Measurements from ENCODE around the gene ATAD2B.

Gene ATAD2B

GRCh38 chr2:23836505-23836904 is 90.4 kb downstream of the ATAD2B start:
- no peak for DNase-seq

- DNase-seq = no peak
Measured at GRCh38 chr2:23835988-23836387, 90.9 kb downstream of the ATAD2B start.

DNA sequence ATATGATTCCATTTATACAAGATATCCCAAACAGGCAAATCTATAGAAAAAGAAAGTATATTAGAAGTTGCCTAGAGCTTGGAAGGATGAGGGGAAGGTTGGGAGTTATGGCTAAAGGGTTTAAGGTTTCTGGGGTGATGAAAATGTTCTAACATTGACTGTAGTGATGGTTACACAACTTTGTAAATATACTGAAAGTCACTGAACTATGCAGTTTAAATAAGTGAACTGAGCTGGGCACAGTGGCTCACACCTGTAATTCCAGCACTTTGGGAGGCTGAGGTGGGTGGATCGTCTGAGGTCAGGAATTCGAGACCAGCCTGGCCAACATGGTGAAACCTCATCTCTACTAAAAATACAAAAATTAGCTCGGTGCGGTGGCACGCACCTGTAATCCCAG is 91.5 kb downstream of the ATAD2B start:
- no peak for DNase-seq

DNA sequence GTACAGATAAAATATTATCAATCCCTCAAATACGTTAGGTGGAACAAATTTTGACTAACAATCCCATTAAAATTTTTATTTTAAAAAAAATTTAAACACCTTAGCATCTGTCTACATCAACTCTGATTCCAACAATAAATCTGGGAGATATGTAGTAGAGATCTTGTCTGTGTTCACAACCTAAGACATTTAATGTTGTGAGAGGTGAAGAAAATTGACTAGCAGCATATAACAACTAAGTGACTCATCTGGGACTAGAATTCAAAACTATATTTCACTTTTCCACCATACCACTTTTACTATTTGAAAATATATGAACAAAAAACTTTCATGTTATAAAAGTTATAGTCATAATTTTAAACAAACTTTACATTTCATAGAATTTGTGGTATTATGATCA is 97.9 kb downstream of the ATAD2B start:
- peak; percentile 17 for DNase-seq

GRCh38 chr2:23828256-23828980 is 98.5 kb downstream of the ATAD2B start:
- DNase-seq = no peak

DNA sequence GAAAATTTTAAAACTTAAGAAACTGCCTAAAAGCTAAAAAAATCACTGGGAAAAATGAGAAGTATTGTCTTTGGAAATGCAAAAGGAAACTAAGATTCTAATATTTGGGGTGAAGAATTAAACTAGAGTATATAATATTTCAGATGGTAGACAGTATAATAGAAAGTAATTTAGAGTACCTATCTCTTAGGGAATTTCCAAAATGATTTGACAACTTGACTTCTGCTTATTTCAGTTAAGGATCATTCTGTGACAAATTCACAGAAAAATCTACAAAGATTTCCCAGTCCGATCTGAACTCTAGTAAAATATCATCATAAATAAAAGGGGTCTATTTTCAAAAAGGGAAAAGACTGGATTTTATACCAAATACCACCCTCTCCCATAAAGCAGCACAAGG is 99.6 kb downstream of the ATAD2B start:
- no peak for DNase-seq

GRCh38 chr2:23826771-23827170 is 100.2 kb downstream of the ATAD2B start:
- DNase-seq = no peak

DNA sequence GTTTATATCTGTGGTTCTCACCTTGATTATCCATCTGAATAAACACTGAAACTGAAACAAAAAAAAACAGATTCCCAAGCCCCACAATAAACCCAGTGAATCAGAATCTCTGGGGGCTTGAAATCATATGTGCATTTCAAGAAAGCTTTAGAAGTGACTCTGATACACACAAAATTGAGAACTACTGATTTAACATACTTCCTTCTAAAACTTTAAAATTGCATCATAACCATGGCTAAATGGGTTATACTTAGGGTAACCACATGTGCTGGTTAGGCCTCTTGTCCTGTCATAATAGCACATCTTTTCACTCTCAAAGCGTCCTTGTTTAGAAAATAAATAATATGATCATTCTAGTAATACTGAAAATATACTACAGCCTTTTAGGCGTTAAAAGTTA is 100.9 kb downstream of the ATAD2B start:
- no peak for DNase-seq

GRCh38 chr2:23824777-23825212 is 102.1 kb downstream of the ATAD2B start:
- peak; percentile 30 for DNase-seq

GRCh38 chr2:23823863-23824262 is 103.1 kb downstream of the ATAD2B start:
- no peak for DNase-seq

DNA sequence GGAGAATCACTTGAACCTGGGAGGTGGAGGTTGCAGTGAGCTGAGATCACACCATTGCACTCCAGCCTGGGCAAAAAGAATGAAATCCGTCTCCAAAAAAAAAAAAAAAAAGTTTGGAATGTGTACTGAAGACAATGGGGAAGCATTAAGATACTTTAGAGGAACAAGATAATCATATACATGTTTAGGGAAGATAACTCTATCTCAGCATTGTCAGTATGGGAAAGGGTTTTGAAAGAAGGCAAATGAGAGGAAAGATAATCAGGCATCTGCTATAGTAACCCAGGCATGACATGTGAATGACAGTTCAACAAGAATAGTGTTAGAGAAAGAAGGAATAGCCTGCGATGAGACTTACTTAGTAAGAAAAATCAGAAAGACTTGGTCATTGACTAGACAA is 112.0 kb downstream of the ATAD2B start:
- no peak for DNase-seq

DNA sequence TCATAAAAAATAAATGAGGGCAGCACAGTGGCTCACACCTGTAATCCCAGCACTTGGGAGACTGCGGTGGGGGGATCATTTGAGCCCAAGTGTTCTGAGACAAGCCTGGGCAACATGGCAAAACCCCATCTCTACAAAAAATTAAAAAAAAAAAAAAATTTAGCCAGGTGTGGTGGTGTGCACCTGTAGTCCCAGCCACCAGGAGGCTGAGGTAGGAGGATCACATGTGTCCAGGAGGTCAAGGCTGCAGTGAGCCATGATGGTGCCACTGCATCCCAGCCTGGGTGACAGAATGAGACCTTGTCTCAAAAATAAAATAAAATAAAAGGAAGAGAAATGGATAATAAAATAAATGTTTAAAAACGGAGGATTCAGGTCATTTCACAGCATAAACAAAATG is 113.5 kb downstream of the ATAD2B start:
- no peak for DNase-seq

GRCh38 chr2:23809150-23809549 is 117.8 kb downstream of the ATAD2B start:
- no peak for DNase-seq

GRCh38 chr2:23806665-23807249 is 120.2 kb downstream of the ATAD2B start:
- no peak for DNase-seq

GRCh38 chr2:23806201-23806600 is 120.7 kb downstream of the ATAD2B start:
- no peak for DNase-seq

DNA sequence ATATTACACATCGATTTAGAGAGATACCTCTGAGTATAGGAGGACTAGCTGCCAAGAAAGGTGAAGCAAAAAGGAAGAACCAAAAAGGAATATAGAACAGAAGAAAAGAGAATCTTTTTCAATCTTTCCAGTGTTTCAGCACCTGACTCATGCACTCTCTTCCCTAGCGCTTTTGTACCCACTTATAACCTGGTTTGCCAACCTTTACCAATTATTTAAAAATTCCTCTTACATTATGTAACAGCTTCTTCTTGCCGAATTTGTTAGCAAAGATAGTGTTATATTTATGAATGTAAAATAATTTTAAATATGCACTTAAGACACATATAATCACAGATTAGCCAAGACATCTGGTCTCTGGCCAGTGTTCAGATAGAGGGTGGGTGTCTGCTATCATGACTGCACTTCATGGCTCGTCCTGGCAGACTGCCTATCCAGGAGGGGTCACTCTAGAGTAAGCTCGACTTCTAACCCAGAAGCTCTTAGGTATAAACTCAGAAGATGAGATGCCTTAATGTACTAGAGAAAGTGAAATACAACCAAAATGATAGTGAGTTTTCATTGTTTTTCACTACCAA is 122.9 kb downstream of the ATAD2B start:
- peak; percentile 76 for DNase-seq

DNA sequence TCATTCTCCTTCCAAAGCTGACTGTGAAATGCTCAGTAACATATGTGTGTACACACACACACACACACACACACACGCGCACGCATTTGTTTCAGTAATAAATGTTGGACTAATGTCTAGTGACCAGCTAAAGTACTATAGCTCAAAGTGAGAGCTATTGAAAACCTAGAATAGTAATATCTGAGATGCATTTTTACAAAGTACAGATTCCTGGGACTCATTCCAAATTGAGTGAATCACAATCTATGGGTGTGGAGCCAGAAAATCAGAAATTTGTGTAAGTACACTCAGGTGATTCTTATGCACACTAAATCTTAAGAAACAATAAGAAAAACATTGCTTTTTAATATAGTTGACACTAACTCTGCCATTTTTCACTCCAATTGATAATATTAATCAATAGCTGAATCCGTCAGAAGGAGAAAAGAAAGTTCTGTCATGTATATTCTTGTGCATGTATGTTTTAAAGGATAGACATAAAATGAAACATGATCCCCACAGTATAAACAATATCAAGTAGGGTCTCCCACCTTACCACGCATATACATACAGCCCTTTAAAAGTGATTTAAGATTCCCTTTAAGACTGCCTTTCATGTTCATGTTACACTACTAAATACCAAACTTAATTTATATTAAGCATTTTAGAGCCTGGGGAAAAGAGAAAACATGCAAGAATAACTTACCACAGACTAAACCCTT is 123.5 kb downstream of the ATAD2B start:
- DNase-seq = peak; percentile 68

GRCh38 chr2:23801396-23801795 is 125.5 kb downstream of the ATAD2B start:
- DNase-seq = peak; percentile 49

GRCh38 chr2:23794234-23794633 is 132.7 kb downstream of the ATAD2B start:
- no peak for DNase-seq

DNA sequence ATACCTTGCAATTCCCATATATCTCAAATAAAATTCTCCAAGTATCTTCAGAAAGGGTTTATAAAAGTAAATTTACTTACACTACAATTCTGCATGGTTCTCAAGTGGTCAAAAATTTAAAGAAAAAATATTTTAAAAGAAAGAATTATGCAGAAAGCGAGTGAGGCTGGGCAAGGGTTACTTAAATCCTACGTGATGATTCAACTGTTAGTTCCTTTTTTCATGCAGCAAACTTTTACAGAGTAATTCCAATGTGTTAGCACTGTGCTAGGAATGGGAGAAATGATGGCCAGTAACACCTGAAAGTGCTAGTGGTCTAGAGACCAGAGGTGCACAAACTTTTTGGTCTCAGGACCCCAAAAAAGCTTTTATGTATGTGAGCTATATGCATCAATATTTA is 133.4 kb downstream of the ATAD2B start:
- no peak for DNase-seq

GRCh38 chr2:23791030-23791429 is 135.9 kb downstream of the ATAD2B start:
- peak; percentile 23 for DNase-seq

DNA sequence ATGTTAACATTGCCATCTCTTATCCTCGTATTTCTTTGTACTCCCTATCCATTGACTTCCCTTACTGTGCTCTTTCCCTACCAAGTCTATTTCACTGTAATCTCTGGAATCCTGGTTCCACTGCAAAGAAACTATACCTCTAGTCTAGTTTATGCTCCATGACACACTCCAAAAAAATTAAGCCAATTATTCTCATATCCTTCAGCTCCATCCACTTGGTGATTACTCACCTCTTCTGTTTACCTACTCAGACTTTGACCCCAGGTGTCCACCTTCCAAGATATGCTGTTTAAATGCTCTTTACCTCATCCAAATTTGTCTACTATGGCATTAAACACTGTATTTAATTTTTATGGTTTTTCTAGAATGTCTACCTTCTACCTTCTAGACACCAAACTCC is 137.9 kb downstream of the ATAD2B start:
- peak; percentile 7 for DNase-seq

DNA sequence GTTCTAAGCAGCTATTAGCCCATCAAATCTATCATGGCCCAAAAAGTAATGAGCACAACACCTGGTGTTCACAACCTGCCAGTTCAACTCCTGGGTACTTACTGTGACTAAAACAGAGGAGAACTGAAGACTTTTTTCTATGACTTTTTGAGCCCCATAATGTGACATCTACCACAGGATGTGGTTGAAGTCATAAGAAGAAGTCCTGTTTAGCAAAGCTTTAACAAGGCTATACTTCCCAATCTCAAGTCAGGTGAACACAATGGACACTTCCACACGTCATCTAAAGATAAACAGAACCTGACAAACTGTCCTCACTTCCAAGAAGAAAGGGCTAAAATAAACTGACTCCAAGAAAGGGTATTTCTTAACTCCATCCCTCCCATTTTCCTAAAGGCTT is 138.8 kb downstream of the ATAD2B start:
- no peak for DNase-seq

GRCh38 chr2:23784971-23785370 is 142.0 kb downstream of the ATAD2B start:
- DNase-seq = no peak
